Measurements from ENCODE around the gene SPECC1L. TPM values are rescaled to one million over a fixed set of nuclear protein-coding genes. Genes with fewer than 3 reads are reported as not detected.

The SPECC1L gene
- total and polyA plus RNA-seq, 2 of the 8 experiments (the other 6 are each of a cell fraction or from before 2014, with no cell fraction given), result 15.7 to 61.6 TPM

- TF ChIP-seq SIX5 (IDR thresholded peaks at IDR 0.05; ENCODE audit: low read depth, low read length) (no peak), NANOG (IDR thresholded peaks at IDR 0.05; ENCODE audit: insufficient read depth, low read depth, low read length, poor library complexity, severe bottlenecking) (no peak), BCL11A (IDR thresholded peaks at IDR 0.05; ENCODE audit: low read depth in 2 of 2, low read length in 2 of 2) (no peak), SUZ12 (IDR thresholded peaks at IDR 0.05; ENCODE audit: low read length) (no peak)
Observed at GRCh38 chr22:24408630-24409029, 138.0 kb downstream of the SPECC1L start (continued).
